Smooth muscle cell (in vitro differentiated cells): ENCODE measurements around the gene POLR3K. TPM values are rescaled to one million over a fixed set of nuclear protein-coding genes. Genes with fewer than 3 reads are reported as not detected.

ENCODE experiments used
- DNase-seq: peaks from one replicate; lab custom pipeline; 2025; ENCODE audit not compliant: unreplicated experiment; lab: John Stamatoyannopoulos, UW
- H2AFZ ChIP-seq: fragments of 200-600 bp; sonication (generic); 2 replicates; pipeline ENCODE4 v1.6.0; 2016; ENCODE audit warnings: antibody characterized with exemption, low read depth, mild to moderate bottlenecking
- H3F3A ChIP-seq: fragments of 200-600 bp; sonication (generic); 2 replicates; pipeline ENCODE4 v1.6.0; 2017; ENCODE audit warnings: antibody characterized with exemption, low read depth
- H3K27ac ChIP-seq: fragments of 200-600 bp; sonication (generic); 2 replicates; pipeline ENCODE4 v1.5.1; 2016; ENCODE audit warnings: low read depth, mild to moderate bottlenecking
- H3K27me3 ChIP-seq: fragments of 200-600 bp; sonication (generic); 2 replicates; pipeline ENCODE4 v1.6.1; 2016; ENCODE audit warnings: low read depth, mild to moderate bottlenecking
- H3K36me3 ChIP-seq: fragments of 200-600 bp; sonication (generic); 2 replicates; pipeline ENCODE4 v1.5.1; 2016; ENCODE audit warnings: low read depth
- H3K4me1 ChIP-seq: fragments of 200-600 bp; sonication (generic); 2 replicates; pipeline ENCODE4 v1.5.1; 2016; ENCODE audit warnings: low read depth
- H3K4me2 ChIP-seq: fragments of 200-600 bp; sonication (generic); 2 replicates; pipeline ENCODE4 v1.6.0; 2016; ENCODE audit warnings: mild to moderate bottlenecking
- H3K4me3 ChIP-seq: fragments of 200-600 bp; sonication (generic); 2 replicates; pipeline ENCODE4 v1.5.1; 2016; ENCODE audit warnings: mild to moderate bottlenecking
- H3K79me2 ChIP-seq: fragments of 200-600 bp; sonication (generic); 2 replicates; pipeline ENCODE4 v1.6.0; 2016; ENCODE audit warnings: low read depth, mild to moderate bottlenecking
- H3K9ac ChIP-seq: fragments of 200-600 bp; sonication (generic); 2 replicates; pipeline ENCODE4 v1.6.0; 2016; ENCODE audit warnings: low read depth
- H3K9me3 ChIP-seq: fragments of 200-600 bp; sonication (generic); replicated peaks from 2 replicates; pipeline ENCODE4 v1.5.1; 2016; ENCODE audit warnings: low read depth
- H4K20me1 ChIP-seq: fragments of 200-600 bp; sonication (generic); 2 replicates; pipeline ENCODE4 v1.6.0; 2016; ENCODE audit warnings: low read depth
- WGBS: methylation state at CpG from one replicate; pipeline ENCODE4 v1.1.7; 2016; ENCODE audit warnings: low lambda C conversion rate; 5-methylcytosine and 5-hydroxymethylcytosine counted together
- polyA plus RNA-seq: library from polyadenylated mRNA; unstranded; fragments of >200 nt; fragmentation: Nextera tagmentation; extraction: Ambion mirVana; gene quantifications from 2 replicates; pipeline ENCODE4 v1.2.1, GENCODE V29; 2016
- total RNA-seq: library from RNA; depleted of rRNA; stranded (reverse); fragments of >200 nt; gene quantifications from 2 replicates; pipeline ENCODE4 v1.2.3, GENCODE V29; 2014
- TF ChIP-seq, protein P1 (sequence below): fragments of 200-600 bp; sonication (generic); IDR thresholded peaks from 2 replicates; pipeline ENCODE4 v1.5.1; 2017; ENCODE audit warnings: borderline replicate concordance, mild to moderate bottlenecking, antibody characterized with exemption; ENCODE audit not compliant: insufficient read depth, poor library complexity, severe bottlenecking

Gene POLR3K
- total and polyA plus RNA-seq, 2 experiments from 2014 or later: 2.9 to 10.5 TPM

DNA sequence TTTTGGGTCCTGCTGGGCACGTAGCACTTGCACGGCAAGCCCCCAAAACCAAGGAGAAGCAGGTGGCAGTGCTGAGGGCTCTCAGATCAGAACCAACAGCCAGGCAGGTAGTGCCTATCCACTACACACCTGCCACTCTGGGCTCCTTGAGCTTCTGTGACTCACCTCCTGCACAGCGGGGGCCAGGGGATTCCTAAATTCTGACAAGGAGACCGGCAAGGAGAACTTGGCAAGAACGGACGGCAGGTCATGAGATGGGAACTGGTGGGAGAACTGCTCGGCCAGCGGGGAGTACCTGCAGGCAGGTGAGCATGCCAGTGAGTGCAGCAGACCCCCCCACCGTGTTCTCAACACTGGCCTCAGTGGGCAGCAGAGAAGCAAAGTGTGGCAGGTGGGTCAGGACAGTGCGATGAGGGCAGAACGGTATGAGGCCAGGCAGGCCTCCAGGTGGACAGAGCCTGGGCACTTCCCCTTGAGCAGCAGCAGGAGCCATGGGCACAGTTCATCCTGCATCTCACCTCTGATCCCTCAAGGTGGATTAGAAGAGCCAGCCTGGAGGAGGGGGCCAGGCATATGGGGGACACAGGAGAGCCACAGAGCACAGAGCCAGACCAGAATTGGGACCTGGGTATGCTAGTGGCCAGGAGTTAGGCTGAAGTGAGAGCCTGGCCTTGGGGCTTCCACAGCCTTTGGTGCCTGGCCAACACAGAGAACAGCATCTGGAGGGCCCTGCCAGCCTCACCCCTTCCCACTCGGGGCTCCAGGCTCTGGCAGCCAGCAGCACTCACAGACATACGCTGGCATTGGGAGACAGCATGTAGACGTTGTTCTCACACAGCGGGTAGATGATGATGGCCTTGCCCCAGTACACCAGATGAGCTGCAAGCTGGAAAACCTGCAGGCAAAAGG is 39.3 kb upstream of the POLR3K start:
- Histone ChIP-seq H3K36me3 (no peaks in the 10 kb centered on the region), H3K27me3 (no peaks in the 10 kb centered on the region), H3F3A (no peaks in the 10 kb centered on the region), H3K27ac (no peak overlapping the region), H3K4me3 (no peak overlapping the region), H3K4me2 (no peak overlapping the region), H4K20me1 (peaks cover 15% of the 10 kb centered on the region), H3K4me1 (no peaks in the 10 kb centered on the region), H3K9ac (no peak overlapping the region), H2AFZ (no peak overlapping the region), H3K9me3 (no peaks in the 10 kb centered on the region), H3K79me2 (no peaks in the 10 kb centered on the region)
- no peak for DNase-seq
- 98% methylated on average over 15 of the region's 15 CpGs for whole genome bisulfite sequencing
- TF ChIP-seq, protein P1, sequence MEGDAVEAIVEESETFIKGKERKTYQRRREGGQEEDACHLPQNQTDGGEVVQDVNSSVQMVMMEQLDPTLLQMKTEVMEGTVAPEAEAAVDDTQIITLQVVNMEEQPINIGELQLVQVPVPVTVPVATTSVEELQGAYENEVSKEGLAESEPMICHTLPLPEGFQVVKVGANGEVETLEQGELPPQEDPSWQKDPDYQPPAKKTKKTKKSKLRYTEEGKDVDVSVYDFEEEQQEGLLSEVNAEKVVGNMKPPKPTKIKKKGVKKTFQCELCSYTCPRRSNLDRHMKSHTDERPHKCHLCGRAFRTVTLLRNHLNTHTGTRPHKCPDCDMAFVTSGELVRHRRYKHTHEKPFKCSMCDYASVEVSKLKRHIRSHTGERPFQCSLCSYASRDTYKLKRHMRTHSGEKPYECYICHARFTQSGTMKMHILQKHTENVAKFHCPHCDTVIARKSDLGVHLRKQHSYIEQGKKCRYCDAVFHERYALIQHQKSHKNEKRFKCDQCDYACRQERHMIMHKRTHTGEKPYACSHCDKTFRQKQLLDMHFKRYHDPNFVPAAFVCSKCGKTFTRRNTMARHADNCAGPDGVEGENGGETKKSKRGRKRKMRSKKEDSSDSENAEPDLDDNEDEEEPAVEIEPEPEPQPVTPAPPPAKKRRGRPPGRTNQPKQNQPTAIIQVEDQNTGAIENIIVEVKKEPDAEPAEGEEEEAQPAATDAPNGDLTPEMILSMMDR: no peak

DNA sequence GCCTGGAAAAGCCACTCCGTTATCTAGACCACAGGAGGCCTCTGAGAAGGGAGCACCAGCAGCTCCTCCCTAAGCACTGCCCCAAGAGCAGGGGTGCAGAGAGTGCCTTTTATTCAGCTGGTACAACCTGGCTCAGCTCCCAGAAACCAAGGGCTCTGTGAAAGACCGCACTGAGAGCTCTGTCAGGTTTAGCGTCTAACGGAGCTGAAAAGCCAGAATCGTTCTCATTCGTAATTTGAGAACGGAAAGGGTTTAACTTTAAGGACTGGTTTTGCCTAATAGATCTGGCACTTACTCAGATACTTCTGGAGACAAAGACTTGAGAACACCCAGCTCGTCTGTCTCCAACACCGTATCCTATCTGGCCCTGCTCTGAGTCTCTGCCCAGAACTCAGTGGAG is 38.1 kb upstream of the POLR3K start:
- Histone ChIP-seq H4K20me1 (peaks cover 11% of the 10 kb centered on the region), H3K27ac (no peak overlapping the region), H3K36me3 (no peaks in the 10 kb centered on the region), H3K9me3 (no peaks in the 10 kb centered on the region), H3K4me2 (no peak overlapping the region), H2AFZ (no peak overlapping the region), H3F3A (no peaks in the 10 kb centered on the region), H3K4me3 (no peak overlapping the region), H3K9ac (no peak overlapping the region), H3K4me1 (no peaks in the 10 kb centered on the region), H3K27me3 (no peaks in the 10 kb centered on the region), H3K79me2 (no peaks in the 10 kb centered on the region)
- TF ChIP-seq, protein P1: no peak
- no peak for DNase-seq
- WGBS: 82% methylated on average over 9 of the region's 9 CpGs

DNA sequence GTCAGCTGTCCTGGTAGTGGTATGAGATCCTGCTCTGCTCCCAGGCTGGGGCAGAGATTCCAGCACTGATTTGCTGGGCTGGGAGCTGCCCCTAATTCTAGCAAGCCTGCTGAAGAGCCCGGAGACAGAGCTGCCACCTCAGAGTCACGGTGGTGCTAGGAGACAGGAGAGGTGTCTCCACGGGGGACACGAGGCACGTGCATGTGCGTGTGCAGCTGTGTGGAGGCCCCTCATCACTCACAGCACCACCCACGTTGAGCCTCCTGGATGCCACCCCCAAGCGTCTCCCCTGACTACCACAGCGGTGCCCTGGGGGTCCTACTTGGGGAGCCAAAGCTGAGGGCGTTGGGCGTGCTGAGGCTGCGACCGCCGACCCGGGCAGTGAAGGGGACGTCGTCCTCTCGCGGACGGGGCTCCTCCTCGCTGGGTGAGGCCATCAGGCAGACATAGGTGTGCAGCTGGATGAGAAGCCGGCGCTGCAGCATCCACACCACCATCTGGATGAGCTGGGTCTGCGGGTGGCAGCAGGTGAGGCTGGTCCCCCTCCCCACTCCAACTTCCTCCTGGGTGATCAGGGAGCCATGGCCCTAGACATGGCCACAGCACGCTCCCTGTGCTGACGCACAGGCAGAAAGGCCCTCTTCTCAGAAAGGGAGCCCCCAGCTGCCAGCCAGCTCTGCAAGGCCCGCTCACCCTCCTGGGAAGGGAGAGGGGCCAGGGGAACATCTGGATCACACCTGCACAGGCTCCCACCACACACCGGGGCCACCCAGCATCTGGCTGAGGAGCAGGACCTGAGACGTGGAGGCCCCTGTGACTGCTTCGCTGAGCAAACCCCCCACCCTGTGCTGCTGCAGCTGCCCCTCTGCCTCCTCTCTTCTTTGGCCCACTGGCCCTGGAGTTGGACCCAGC is 36.2 kb upstream of the POLR3K start:
- H3K79me2 ChIP-seq: no peaks in the 10 kb centered on the region
- no peaks in the 10 kb centered on the region for H3K4me1 ChIP-seq
- peaks cover 26% of the 10 kb centered on the region for H4K20me1 ChIP-seq
- H3K27me3 ChIP-seq: no peaks in the 10 kb centered on the region
- H3K4me2 ChIP-seq: no peak overlapping the region
- TF ChIP-seq, protein P1: no peak
- H2AFZ ChIP-seq: no peak overlapping the region
- H3F3A ChIP-seq: peaks cover 9% of the 10 kb centered on the region
- WGBS: 97% methylated on average over 27 of the region's 30 CpGs
- no peak overlapping the region for H3K4me3 ChIP-seq
- no peak overlapping the region for H3K9ac ChIP-seq
- H3K36me3 ChIP-seq: no peaks in the 10 kb centered on the region
- H3K27ac ChIP-seq: no peak overlapping the region
- no peak for DNase-seq
- H3K9me3 ChIP-seq: no peaks in the 10 kb centered on the region
